Loucy (cell line): ENCODE data around the gene MINDY2.

Experiments
- EZH2phosphoT487 ChIP-seq: fragments of 200-600 bp; IDR thresholded peaks from 2 replicates; pipeline ENCODE4 v1.6.1; 2018; ENCODE audit warnings: antibody characterized with exemption, mild to moderate bottlenecking, moderate library complexity, borderline replicate concordance
- TF ChIP-seq, protein P1 (sequence below): fragments of 200-600 bp; sonication (generic); conservative IDR thresholded peaks from 2 replicates; pipeline ENCODE4 v1.5.1; 2014; ENCODE audit warnings: mild to moderate bottlenecking, antibody characterized with exemption, low read length

DNA sequence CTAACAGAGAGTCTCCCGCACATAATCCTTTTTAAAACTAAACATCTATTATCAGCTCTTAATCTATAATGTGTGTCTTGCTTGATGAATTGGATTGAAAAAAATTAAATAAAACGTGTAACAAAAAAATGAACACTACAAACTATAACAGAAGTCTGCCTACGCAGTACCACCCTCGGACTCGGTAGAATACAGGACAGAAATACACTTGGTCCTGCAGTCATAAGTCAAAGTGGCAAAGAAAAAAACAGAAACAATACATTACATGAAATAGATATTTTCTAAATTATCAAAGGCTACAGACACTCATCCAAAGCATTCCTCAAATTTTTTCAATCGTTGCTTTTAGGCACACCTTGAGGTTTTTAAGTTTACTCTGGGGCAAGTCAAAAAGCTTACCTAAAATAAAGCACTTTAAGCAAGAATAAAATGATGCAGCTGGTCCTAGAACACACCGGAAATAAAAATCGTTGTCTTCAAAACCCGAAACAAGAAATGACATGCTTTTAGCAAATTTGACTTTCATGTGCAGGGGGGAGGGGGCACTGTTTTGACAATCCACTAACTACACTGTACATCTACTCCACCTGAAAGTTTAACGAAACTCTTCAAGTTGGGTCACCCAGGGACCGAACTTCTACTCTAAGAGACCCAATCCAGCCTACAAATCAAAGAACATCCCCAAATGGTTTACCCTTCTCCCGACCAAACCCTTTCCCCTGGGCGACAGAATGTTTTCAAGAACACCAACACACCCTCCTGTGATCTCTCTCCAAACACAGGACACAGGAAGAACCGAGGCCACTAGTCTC lies 22.9 kb upstream of the MINDY2 start:
- TF ChIP-seq, protein P1, sequence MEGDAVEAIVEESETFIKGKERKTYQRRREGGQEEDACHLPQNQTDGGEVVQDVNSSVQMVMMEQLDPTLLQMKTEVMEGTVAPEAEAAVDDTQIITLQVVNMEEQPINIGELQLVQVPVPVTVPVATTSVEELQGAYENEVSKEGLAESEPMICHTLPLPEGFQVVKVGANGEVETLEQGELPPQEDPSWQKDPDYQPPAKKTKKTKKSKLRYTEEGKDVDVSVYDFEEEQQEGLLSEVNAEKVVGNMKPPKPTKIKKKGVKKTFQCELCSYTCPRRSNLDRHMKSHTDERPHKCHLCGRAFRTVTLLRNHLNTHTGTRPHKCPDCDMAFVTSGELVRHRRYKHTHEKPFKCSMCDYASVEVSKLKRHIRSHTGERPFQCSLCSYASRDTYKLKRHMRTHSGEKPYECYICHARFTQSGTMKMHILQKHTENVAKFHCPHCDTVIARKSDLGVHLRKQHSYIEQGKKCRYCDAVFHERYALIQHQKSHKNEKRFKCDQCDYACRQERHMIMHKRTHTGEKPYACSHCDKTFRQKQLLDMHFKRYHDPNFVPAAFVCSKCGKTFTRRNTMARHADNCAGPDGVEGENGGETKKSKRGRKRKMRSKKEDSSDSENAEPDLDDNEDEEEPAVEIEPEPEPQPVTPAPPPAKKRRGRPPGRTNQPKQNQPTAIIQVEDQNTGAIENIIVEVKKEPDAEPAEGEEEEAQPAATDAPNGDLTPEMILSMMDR: no peak
- no peak for TF ChIP-seq EZH2phosphoT487
